ENCODE measurements around the gene IQGAP2.

DNA sequence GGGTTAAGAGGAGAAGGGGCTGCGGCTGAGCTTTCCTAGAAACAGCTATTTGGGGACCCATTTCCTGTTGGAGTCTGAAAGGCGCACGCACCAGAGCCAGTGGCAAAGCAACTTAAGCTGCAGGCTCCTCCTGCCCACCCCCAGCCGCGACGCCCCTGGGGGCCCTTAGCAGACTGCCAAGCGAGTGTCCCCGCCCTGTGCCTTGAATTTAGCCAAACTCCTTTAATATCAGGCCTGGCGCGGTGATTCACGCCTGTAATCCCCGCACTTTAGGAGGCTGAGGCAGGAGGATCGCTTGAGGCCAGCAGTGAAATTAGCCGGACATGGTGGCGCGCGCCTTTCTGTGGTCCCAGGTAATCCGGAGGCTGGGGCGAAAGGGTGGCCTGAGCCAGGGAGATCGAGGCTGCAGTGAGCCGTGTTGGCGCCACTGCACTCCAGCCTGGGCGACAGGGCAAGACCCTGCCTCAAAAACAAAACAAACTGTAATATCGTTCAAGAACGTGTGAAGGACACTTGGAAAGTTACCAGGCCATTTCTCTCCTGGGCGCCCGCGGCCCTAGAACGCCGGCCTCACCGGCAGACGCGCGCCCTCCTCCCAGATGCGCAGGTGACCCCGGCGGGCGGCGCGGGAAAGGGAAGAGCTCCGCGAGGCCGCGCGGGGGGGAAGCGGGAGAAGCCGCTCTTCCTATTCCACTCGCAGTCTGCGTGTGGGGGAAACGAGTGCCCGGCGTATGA lies 311.8 kb downstream of the IQGAP2 start:
- TF ChIP-seq, protein P1, sequence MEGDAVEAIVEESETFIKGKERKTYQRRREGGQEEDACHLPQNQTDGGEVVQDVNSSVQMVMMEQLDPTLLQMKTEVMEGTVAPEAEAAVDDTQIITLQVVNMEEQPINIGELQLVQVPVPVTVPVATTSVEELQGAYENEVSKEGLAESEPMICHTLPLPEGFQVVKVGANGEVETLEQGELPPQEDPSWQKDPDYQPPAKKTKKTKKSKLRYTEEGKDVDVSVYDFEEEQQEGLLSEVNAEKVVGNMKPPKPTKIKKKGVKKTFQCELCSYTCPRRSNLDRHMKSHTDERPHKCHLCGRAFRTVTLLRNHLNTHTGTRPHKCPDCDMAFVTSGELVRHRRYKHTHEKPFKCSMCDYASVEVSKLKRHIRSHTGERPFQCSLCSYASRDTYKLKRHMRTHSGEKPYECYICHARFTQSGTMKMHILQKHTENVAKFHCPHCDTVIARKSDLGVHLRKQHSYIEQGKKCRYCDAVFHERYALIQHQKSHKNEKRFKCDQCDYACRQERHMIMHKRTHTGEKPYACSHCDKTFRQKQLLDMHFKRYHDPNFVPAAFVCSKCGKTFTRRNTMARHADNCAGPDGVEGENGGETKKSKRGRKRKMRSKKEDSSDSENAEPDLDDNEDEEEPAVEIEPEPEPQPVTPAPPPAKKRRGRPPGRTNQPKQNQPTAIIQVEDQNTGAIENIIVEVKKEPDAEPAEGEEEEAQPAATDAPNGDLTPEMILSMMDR (IDR thresholded peaks at IDR 0.05): no peak
- TF ChIP-seq POLR2A (IDR thresholded peaks at IDR 0.05): no peak
